ENCODE data around the gene P3H1.

DNA sequence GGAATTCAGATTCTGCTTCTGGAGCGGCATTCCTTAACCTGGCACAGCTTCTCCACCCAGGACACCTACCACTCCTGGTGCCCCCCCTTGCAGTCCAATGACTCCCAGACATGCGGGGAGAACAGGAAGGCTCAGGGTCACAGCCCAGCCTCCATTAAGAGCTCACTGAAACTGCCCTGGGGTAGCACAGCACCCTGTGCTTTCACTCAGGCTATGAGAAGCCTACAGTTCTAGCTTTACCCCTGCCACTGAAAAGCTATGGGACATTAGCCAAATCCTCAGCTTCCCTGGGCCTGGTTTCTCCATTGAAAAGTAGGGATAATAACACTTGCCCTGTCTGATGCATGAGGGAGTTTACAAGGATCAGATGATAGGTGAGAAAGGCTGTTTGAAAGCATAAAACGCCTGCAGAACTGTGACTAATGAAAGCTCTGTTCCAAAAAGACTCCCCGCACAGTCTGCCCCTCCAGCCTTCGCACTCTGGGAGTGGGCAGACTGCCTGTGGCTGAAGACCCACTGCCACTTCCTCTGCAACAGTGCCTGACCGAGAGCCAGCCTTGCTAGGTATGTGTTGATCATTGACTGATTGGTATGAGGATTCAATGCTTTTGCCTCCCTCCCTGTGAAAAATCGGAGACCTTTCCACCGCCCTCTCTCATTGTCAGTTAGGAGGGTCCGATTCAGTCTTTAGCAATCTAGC, 24.1 kb downstream of the P3H1 start:
- TF ChIP-seq, protein P1, sequence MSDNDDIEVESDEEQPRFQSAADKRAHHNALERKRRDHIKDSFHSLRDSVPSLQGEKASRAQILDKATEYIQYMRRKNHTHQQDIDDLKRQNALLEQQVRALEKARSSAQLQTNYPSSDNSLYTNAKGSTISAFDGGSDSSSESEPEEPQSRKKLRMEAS (IDR thresholded peaks at IDR 0.05) = no peak
- no peak for TF ChIP-seq POLR2A (IDR thresholded peaks at IDR 0.05; ENCODE audit: insufficient read depth in 1 of 2, low read depth in 2 of 2, low read length in 2 of 2)
- TF ChIP-seq ZNF574 (CRISPR knock-in tag; IDR thresholded peaks at IDR 0.05) = no peak
- no peak for TF ChIP-seq ZBTB7A (CRISPR knock-in tag; IDR thresholded peaks at IDR 0.05)
- no peak for TF ChIP-seq KLF16 (CRISPR knock-in tag; IDR thresholded peaks at IDR 0.05)
- TF ChIP-seq HNRNPK (IDR thresholded peaks at IDR 0.05; ENCODE audit: low read depth, low read length, poor library complexity, severe bottlenecking) = no peak
- no peak for TF ChIP-seq TAF1 (CRISPR knock-in tag; IDR thresholded peaks at IDR 0.05)
- TF ChIP-seq, protein P2, sequence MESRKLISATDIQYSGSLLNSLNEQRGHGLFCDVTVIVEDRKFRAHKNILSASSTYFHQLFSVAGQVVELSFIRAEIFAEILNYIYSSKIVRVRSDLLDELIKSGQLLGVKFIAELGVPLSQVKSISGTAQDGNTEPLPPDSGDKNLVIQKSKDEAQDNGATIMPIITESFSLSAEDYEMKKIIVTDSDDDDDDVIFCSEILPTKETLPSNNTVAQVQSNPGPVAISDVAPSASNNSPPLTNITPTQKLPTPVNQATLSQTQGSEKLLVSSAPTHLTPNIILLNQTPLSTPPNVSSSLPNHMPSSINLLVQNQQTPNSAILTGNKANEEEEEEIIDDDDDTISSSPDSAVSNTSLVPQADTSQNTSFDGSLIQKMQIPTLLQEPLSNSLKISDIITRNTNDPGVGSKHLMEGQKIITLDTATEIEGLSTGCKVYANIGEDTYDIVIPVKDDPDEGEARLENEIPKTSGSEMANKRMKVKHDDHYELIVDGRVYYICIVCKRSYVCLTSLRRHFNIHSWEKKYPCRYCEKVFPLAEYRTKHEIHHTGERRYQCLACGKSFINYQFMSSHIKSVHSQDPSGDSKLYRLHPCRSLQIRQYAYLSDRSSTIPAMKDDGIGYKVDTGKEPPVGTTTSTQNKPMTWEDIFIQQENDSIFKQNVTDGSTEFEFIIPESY (CRISPR knock-in tag; IDR thresholded peaks at IDR 0.05) = no peak

All from HepG2 (cell line).